HepG2 (cell line): ENCODE measurements around the gene RBM8A.

Source experiments
- ELF4 ChIP-seq: sonication (generic); formaldehyde crosslinking; IDR thresholded peaks from 2 replicates; pipeline ENCODE4 v1.5.0; 2020; ENCODE audit warnings: missing genetic modification reagents, mild to moderate bottlenecking, moderate library complexity, borderline replicate concordance
- NCOR1 ChIP-seq: fragments of 200-600 bp; sonication (generic); IDR thresholded peaks from 2 replicates; pipeline ENCODE4 v1.7.0; 2017; ENCODE audit warnings: antibody characterized with exemption, low read length, borderline replicate concordance
- NFRKB ChIP-seq: fragments of 450-650 bp; IDR thresholded peaks from 2 replicates; pipeline ENCODE4 v1.6.1; 2017
- POLR2A ChIP-seq, 2 experiments: IDR thresholded peaks; 2 replicates each; pipeline ENCODE4 v1.6.1; 2011; ENCODE audit warnings: low read depth in 2 of 2, low read length in 2 of 2, mild to moderate bottlenecking in 1 of 2, moderate library complexity in 1 of 2; ENCODE audit not compliant: insufficient read depth in 1 of 2
- SUZ12 ChIP-seq: fragments of 150-350 bp; IDR thresholded peaks from 2 replicates; pipeline ENCODE4 v1.6.1; 2014; ENCODE audit warnings: low read depth, low read length
- TAF1 ChIP-seq: sonication (generic); formaldehyde crosslinking; IDR thresholded peaks from 2 replicates; pipeline ENCODE4 v1.4.0; 2020; ENCODE audit warnings: missing genetic modification reagents
- TARDBP ChIP-seq: sonication (generic); formaldehyde crosslinking; IDR thresholded peaks from 2 replicates; pipeline ENCODE4 v1.8.0; 2022; ENCODE audit warnings: mild to moderate bottlenecking, missing genetic modification reagents
- ZFX ChIP-seq: sonication (generic); formaldehyde crosslinking; IDR thresholded peaks from 2 replicates; pipeline ENCODE4 v1.4.0; 2020; ENCODE audit warnings: mild to moderate bottlenecking, low read depth, missing genetic modification reagents, moderate library complexity
- ZNF263 ChIP-seq: sonication (generic); formaldehyde crosslinking; IDR thresholded peaks from 2 replicates; pipeline ENCODE4 v1.4.0; 2020; ENCODE audit warnings: missing genetic modification reagents
- TF ChIP-seq, protein P1 (sequence below): sonication (generic); formaldehyde crosslinking; IDR thresholded peaks from 2 replicates; pipeline ENCODE4 v1.4.0; 2020; ENCODE audit warnings: missing genetic modification reagents
- TF ChIP-seq, protein P2 (sequence below): sonication (generic); formaldehyde crosslinking; IDR thresholded peaks from 2 replicates; pipeline ENCODE4 v1.4.0; 2020; ENCODE audit warnings: missing genetic modification reagents
- TF ChIP-seq, protein P3 (sequence below): sonication (generic); formaldehyde crosslinking; IDR thresholded peaks from 2 replicates; pipeline ENCODE4 v1.5.0; 2020; ENCODE audit warnings: mild to moderate bottlenecking, missing genetic modification reagents, moderate library complexity
- TF ChIP-seq, protein P4 (sequence below): IDR thresholded peaks from 2 replicates; pipeline ENCODE4 v1.6.1; 2016; ENCODE audit warnings: mild to moderate bottlenecking, missing biosample characterization, missing genetic modification reagents

DNA sequence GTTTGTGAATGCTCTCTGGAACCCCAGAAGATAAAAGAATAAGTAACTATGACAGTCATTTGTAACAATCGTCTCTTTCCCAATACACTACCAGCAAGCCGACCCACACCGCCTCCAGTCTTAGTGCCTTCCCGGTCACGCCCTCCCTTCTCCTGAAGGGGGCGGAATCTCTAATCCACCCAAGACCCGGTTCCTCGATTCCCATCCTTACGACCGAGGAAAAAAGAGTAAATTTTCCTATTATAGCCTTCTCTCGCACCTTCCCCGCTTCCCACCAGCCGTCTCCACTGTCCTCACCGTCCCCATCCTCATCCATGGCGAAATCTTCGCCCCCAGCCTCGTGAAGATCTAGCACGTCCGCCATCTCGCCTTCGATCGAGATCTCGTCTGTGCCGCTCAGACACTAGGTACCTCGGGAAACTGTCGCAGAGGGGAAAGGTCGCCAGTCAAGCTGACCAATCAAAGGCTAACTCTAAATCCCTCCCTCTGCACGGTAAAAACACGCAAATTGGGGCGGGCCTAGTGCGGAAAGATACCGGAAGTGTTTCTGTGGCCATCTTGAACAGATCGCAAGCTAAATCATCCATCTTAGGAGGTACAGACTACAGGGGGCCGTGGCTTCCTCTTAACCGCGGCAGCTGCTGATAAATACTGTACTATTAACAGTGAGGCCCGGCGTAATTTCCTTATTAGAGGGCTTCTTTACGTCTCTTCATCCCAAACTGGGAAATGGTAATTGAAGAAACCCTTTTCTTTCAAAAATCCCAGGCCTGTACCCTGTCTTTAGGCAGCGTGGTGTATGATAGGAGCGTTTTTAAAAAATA lies at the start of gene RBM8A:
- TF ChIP-seq TARDBP (CRISPR knock-in tag) (peak; percentile 85), NCOR1 (peak; percentile 47; the same call in 1 of the 2 replicates), TAF1 (CRISPR knock-in tag) (peak; percentile 81), ZFX (peak; percentile 75; the same call in 1 of the 2 replicates), POLR2A (IDR thresholded peaks at IDR 0.05; ENCODE audit: insufficient read depth in 1 of 2, low read depth in 2 of 2, low read length in 2 of 2) (peak; percentile 90 to 93), SUZ12 (no peak), ELF4 (CRISPR knock-in tag) (peak; percentile 86), NFRKB (0 out of 2 replicates have a peak, but pooled peaks have one; percentile 64), ZNF263 (no peak)
- TF ChIP-seq, protein P1, sequence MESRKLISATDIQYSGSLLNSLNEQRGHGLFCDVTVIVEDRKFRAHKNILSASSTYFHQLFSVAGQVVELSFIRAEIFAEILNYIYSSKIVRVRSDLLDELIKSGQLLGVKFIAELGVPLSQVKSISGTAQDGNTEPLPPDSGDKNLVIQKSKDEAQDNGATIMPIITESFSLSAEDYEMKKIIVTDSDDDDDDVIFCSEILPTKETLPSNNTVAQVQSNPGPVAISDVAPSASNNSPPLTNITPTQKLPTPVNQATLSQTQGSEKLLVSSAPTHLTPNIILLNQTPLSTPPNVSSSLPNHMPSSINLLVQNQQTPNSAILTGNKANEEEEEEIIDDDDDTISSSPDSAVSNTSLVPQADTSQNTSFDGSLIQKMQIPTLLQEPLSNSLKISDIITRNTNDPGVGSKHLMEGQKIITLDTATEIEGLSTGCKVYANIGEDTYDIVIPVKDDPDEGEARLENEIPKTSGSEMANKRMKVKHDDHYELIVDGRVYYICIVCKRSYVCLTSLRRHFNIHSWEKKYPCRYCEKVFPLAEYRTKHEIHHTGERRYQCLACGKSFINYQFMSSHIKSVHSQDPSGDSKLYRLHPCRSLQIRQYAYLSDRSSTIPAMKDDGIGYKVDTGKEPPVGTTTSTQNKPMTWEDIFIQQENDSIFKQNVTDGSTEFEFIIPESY (CRISPR knock-in tag): no peak
- TF ChIP-seq, protein P2, sequence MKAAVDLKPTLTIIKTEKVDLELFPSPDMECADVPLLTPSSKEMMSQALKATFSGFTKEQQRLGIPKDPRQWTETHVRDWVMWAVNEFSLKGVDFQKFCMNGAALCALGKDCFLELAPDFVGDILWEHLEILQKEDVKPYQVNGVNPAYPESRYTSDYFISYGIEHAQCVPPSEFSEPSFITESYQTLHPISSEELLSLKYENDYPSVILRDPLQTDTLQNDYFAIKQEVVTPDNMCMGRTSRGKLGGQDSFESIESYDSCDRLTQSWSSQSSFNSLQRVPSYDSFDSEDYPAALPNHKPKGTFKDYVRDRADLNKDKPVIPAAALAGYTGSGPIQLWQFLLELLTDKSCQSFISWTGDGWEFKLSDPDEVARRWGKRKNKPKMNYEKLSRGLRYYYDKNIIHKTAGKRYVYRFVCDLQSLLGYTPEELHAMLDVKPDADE: no peak
- TF ChIP-seq, protein P3, sequence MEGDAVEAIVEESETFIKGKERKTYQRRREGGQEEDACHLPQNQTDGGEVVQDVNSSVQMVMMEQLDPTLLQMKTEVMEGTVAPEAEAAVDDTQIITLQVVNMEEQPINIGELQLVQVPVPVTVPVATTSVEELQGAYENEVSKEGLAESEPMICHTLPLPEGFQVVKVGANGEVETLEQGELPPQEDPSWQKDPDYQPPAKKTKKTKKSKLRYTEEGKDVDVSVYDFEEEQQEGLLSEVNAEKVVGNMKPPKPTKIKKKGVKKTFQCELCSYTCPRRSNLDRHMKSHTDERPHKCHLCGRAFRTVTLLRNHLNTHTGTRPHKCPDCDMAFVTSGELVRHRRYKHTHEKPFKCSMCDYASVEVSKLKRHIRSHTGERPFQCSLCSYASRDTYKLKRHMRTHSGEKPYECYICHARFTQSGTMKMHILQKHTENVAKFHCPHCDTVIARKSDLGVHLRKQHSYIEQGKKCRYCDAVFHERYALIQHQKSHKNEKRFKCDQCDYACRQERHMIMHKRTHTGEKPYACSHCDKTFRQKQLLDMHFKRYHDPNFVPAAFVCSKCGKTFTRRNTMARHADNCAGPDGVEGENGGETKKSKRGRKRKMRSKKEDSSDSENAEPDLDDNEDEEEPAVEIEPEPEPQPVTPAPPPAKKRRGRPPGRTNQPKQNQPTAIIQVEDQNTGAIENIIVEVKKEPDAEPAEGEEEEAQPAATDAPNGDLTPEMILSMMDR (CRISPR knock-in tag): peak; percentile 73
- TF ChIP-seq, protein P4, sequence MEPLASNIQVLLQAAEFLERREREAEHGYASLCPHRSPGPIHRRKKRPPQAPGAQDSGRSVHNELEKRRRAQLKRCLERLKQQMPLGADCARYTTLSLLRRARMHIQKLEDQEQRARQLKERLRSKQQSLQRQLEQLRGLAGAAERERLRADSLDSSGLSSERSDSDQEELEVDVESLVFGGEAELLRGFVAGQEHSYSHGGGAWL (CRISPR knock-in tag): no peak; the same call in 1 of the 2 replicates
